Omental fat pad (tissue), 4 donors: ENCODE data around the gene TAPBP. TPM values are rescaled to one million over a fixed set of nuclear protein-coding genes. Genes with fewer than 3 reads are reported as not detected.
A peak's percentile ranks its signal among the peaks of the same experiment; 100 is the strongest.

Source experiments
- ATAC-seq: fragments of 150-250 bp; one replicate; pipeline ENCODE4 v1.9.1; 2016; ENCODE audit warnings: mild to moderate bottlenecking, moderate library complexity; ENCODE audit not compliant: low FRiP score
- DNase-seq: peaks from one replicate; pipeline ENCODE4 v3.0.0-alpha.2; 2019; ENCODE audit warnings: low spot score
- total RNA-seq, 4 donors: library from RNA; depleted of rRNA; stranded (reverse); fragments of >200 nt; gene quantifications; one replicate each; pipeline ENCODE4 v1.1.0, GENCODE V29; 2016
- TF ChIP-seq, protein P1 (sequence below), 3 donors: fragments of 450-650 bp; IDR thresholded peaks; one replicate each; pipeline ENCODE4 v1.5.1; 2016 to 2017; ENCODE audit warnings: antibody characterized with exemption in 3 of 3, mild to moderate bottlenecking in 3 of 3, moderate library complexity in 2 of 3

The TAPBP gene
- total RNA-seq, 4 donors from 2014 or later = 50.2 to 90.5 (median 69.1) TPM

GRCh38 chr6:33319939-33320314, 6.0 kb upstream of the TAPBP start:
- DNase-seq (no peak), ATAC-seq (no peak)
- TF ChIP-seq, protein P1, sequence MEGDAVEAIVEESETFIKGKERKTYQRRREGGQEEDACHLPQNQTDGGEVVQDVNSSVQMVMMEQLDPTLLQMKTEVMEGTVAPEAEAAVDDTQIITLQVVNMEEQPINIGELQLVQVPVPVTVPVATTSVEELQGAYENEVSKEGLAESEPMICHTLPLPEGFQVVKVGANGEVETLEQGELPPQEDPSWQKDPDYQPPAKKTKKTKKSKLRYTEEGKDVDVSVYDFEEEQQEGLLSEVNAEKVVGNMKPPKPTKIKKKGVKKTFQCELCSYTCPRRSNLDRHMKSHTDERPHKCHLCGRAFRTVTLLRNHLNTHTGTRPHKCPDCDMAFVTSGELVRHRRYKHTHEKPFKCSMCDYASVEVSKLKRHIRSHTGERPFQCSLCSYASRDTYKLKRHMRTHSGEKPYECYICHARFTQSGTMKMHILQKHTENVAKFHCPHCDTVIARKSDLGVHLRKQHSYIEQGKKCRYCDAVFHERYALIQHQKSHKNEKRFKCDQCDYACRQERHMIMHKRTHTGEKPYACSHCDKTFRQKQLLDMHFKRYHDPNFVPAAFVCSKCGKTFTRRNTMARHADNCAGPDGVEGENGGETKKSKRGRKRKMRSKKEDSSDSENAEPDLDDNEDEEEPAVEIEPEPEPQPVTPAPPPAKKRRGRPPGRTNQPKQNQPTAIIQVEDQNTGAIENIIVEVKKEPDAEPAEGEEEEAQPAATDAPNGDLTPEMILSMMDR (IDR thresholded peaks at IDR 0.05) = no peak

DNA sequence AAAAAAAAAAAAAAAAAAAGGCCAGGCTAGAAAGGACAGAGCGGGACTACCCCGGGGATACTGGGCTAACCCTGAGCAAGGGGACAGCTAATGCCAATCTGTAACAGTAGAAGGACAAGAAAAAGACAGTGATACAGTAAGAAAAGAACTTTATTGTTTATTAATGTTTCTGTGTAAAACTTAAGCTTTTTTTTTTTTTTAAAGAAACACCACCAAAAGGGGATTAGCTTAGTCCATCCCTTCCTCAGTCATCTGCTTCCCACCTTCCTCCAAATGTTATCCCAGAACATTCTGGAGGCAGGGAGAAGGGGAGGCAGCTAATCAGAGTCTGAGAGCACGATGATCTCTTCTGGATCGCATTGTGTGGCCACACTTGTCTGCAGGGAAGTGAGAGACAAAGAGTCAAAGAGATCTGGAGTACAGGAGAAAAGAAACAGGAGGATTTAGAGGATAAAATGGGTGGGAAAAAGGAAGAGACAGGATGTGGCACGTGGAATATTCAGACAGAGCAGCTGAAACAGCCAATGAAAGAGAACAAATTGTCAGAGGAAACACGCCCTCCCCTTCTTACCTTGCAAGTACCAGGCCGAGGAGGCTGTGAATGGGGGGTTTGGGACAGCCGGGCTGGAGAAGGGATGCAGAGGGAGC, 4.7 kb upstream of the TAPBP start:
- no peak for DNase-seq
- no peak for ATAC-seq
- TF ChIP-seq, protein P1 (IDR thresholded peaks at IDR 0.05) = no peak

DNA sequence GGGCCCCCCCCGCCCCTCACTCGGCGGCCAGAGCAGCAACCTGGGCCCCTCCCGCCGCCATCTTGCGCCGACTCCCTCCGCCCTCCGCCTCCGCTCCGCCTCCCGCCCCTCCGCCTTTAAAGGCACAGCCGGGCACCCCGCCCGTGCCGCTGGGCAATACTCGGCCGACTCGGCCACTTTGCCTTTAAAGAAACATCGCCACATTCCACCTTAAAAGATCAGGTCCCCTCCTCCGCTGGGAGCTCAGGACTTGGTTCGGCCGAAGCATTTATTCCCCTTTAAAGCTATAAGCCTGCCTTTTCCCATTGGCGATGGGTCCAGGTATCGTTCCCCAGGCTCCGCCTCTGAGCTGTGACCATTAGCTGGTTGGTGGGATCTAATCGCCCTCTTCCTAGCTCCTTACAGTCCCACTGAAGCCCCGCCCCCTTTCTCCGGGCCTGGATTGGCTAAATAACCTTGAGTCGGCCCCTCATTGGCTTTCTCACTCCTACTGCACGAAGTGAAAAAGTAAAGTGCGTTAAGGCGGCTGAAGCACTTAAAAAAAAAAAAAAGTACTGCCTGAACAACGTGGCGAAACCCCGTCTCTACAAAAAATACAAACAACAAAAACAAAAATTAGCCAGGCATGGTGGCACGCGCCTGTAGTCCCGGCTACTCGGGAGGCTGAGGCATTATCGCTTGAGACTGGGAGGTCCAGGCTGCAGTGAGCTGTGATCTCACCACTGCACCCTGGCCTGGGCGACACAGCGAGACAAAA, 4.0 kb upstream of the TAPBP start, which contains the start of gene ZBTB22:
Gene ZBTB22 (minus strand): TSS at position 76 of the 757 bp plus-strand sequence. CDS start 828 bp downstream, outside the sequence.
- peak; percentile 67 for ATAC-seq
- peak; percentile 99 for DNase-seq
- TF ChIP-seq, protein P1 (IDR thresholded peaks at IDR 0.05) = peak in 1 of 3 donors; percentile 5

DNA sequence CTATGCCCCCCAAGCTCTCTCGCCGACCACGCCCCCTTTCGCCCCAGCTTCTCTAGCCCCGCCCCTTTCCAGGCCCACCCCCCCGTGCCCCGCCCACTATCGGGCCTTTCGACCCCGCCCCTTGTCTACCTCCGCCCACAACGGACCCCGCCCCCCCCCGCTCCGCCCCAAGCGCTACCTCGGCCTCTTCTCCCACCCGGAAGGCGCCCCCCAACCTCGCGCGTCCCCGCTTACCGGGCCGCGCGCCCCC, 3.5 kb upstream of the TAPBP start:
- ATAC-seq = no peak
- no peak for DNase-seq
- TF ChIP-seq, protein P1 (IDR thresholded peaks at IDR 0.05) = no peak

DNA sequence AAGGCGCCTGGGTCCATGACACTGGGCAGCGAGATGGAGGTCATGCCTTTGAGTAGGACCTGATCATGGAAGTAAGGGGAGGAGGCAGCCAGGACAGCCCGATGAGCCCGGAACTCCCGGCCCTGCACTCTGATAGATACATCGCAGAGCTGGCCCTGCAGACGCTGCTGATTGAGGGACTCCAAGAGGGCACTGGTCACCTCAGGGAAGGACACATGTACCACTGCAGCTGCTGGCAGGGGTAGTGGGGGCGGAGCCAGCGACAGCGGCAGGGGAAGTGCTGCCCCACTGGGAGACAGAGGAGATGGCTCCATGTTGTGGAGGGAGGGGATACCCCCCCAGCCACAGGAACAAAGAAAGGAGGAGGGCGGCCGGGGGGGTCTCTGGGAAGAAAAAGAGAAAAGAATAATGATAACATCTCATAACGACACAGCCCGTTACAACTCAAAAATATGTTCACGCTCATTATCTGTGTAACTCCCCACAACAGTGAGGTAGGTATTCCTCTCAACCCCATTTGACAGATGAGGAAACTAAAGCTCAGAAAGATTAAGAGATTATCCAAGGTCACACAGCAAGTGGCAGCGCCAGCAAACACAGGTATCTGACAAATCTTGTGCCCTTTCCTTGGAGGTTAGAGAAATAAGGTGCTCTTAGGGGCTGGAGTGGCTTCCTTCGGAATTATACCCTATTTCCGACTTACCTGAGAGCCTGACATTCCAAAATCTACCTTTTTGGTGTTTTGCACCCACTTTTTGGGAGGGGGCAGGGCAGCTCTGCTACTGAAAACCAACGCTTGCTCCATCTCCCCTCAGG, 2.9 kb upstream of the TAPBP start:
- ATAC-seq = no peak
- TF ChIP-seq, protein P1 (IDR thresholded peaks at IDR 0.05) = no peak
- DNase-seq = no peak

DNA sequence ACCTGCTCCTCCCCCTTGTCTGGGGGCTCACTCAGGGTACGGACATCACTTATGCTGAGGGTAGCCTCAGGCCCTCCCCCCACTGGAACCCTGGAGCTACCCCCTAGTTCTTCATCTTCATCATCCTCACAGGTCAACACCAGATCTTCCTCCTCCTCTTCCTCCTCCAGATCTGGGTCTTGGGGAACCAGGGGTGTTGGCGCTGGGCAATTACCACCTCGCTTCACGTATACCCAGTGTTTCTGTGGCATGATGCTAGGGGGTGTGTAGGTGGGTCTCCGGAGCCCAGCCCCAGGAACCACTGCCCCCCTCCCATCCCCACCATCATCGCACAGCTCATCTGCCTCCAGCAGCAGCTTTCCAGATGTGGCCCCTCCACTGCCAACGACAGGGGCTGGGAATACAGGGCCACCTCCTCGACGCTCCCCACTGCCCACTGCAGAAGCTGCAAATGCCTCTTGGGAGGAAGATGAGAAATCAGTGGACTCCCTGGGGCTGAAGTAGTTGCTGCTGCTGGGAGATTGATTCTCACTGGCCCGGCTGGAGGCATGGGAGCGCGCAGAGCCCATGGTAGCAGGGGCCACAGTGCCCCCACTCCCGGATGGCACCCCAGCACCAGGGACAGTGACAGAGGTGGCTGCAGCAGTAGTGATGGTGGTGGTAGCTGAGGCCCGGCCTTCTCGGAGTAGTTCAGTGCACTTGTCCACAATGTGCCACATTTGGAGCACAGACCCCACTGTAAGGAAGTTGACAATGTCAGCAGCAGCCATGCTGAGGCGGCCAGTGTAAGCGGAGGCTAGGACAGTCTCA, 2.1 kb upstream of the TAPBP start:
- no peak for ATAC-seq
- TF ChIP-seq, protein P1 (IDR thresholded peaks at IDR 0.05) = no peak
- DNase-seq = no peak
